GM10248 (cell line): ENCODE measurements around the gene COG6.

Experiments used
- CTCF ChIA-PET: fragments of 300-600 bp; sonication (Branson Sonifier 250); formaldehyde crosslinking; extraction: SDS; loops from one replicate; lab custom pipeline; 2021; ENCODE audit warnings: antibody characterized with exemption; lab: Yijun Ruan, JAX
- POLR2A ChIA-PET: fragments of 350-650 bp; sonication (Branson Sonifier 250); formaldehyde crosslinking; extraction: SDS; loops from one replicate; lab custom pipeline; 2020; ENCODE audit warnings: antibody characterized with exemption; lab: Yijun Ruan, JAX
- DNase-seq: peaks from one replicate; pipeline ENCODE4 v3.0.0; 2012; ENCODE audit errors: extremely low spot score
- CTCF ChIP-seq: IDR thresholded peaks from 2 replicates; pipeline ENCODE4 v1.5.1; 2012; ENCODE audit warnings: mild to moderate bottlenecking, low read depth; ENCODE audit errors: extremely low read depth, missing control alignments, control extremely low read depth

COG6 gene

GRCh38 chr13:39670445-39670844 is 15.0 kb downstream of the COG6 start:
- DNase-seq: no peak
- TF ChIP-seq CTCF: no peak
- ChIA-PET POLR2A (no interaction called here), CTCF (no interaction called here)

GRCh38 chr13:39672378-39673132 is 17.1 kb downstream of the COG6 start:
- POLR2A ChIA-PET: no interaction called here
- DNase-seq: no peak
- CTCF ChIA-PET: interaction anchor here (1.5 to 2.0 kb wide), 3 partner anchors 11 to 56 kb away, joined by 3 to 7 read pairs (median 4); no protein-coding TSS in a partner anchor
- no peak for TF ChIP-seq CTCF

- no peak for DNase-seq
- POLR2A ChIA-PET: no interaction called here
- CTCF ChIA-PET: interaction anchor here (0.9 to 1.0 kb wide), 2 partner anchors 8 to 16 kb away, joined by 3 to 4 read pairs; no protein-coding TSS in a partner anchor
- TF ChIP-seq CTCF: no peak
These were observed 20.4 kb downstream of the COG6 start for GRCh38 chr13:39675904-39676303.

- peak; percentile 11 for DNase-seq
- POLR2A ChIA-PET: no interaction called here
- TF ChIP-seq CTCF: peak; percentile 45
- CTCF ChIA-PET: interaction anchor here (1.6 kb wide), 1 partner anchor 9 kb away, joined by 4 read pairs; no protein-coding TSS in a partner anchor
These were observed 20.9 kb downstream of the COG6 start for GRCh38 chr13:39676315-39676876.

GRCh38 chr13:39682310-39682709 is 26.8 kb downstream of the COG6 start:
- no peak for TF ChIP-seq CTCF
- CTCF ChIA-PET: interaction anchor here (1.3 to 2.8 kb wide), 4 partner anchors 10 to 261 kb away, joined by 3 to 11 read pairs (median 6); no protein-coding TSS in a partner anchor
- POLR2A ChIA-PET: no interaction called here
- no peak for DNase-seq

- ChIA-PET POLR2A (no interaction called here), CTCF (interaction anchor here (1.2 to 2.8 kb wide), 6 partner anchors 10 to 1094 kb away, joined by 3 to 11 read pairs (median 6); no protein-coding TSS in a partner anchor)
- DNase-seq: peak; percentile 19
- no peak for TF ChIP-seq CTCF
These were observed 27.3 kb downstream of the COG6 start for GRCh38 chr13:39682788-39683187.
